HG03469 (cell line): ENCODE measurements around the gene NSRP1.
"Not testable (repeated sequence)": the region's sequence is repeated elsewhere in the genome, so short reads cannot be mapped to it uniquely, and the experiment has no call there.

ENCODE experiments used
- ATAC-seq: cut with Tn5 transposase; IDR thresholded peaks from one replicate; pipeline ENCODE4 v1.9.1; 2021; ENCODE audit warnings: mild to moderate bottlenecking, moderate library complexity, moderate number of reproducible peaks; ENCODE audit not compliant: unreplicated experiment

Gene NSRP1

GRCh38 chr17:30219833-30220232 lies 103.2 kb downstream of the NSRP1 start:
- ATAC-seq: no peak

- ATAC-seq: no peak
These were observed 103.8 kb downstream of the NSRP1 start for GRCh38 chr17:30220414-30220813.

- no peak for ATAC-seq
These were observed 104.7 kb downstream of the NSRP1 start for GRCh38 chr17:30221346-30221745.

GRCh38 chr17:30222251-30222650 lies 105.6 kb downstream of the NSRP1 start:
- ATAC-seq: no peak

GRCh38 chr17:30222721-30223175 lies 106.1 kb downstream of the NSRP1 start:
- ATAC-seq: no peak

GRCh38 chr17:30224419-30224960 lies 107.9 kb downstream of the NSRP1 start:
- no peak for ATAC-seq

- no peak for ATAC-seq
These were observed 108.5 kb downstream of the NSRP1 start for GRCh38 chr17:30225112-30225511.

- ATAC-seq: no peak
These were observed 109.4 kb downstream of the NSRP1 start for GRCh38 chr17:30225919-30226553.

GRCh38 chr17:30226878-30227277 lies 110.3 kb downstream of the NSRP1 start:
- ATAC-seq: no peak

GRCh38 chr17:30228011-30228410 lies 111.4 kb downstream of the NSRP1 start:
- no peak for ATAC-seq

- no peak for ATAC-seq
These were observed 112.4 kb downstream of the NSRP1 start for GRCh38 chr17:30229012-30229411.

- ATAC-seq: not testable (repeated sequence)
These were observed 113.4 kb downstream of the NSRP1 start for GRCh38 chr17:30230009-30230408.

GRCh38 chr17:30230596-30231125 lies 114.0 kb downstream of the NSRP1 start:
- ATAC-seq: no peak

GRCh38 chr17:30232015-30232823 lies 115.6 kb downstream of the NSRP1 start:
- no peak for ATAC-seq

GRCh38 chr17:30232824-30233427 lies 116.3 kb downstream of the NSRP1 start:
- no peak for ATAC-seq

- ATAC-seq: no peak
These were observed 117.7 kb downstream of the NSRP1 start for GRCh38 chr17:30234296-30234695.

GRCh38 chr17:30234964-30235363 lies 118.3 kb downstream of the NSRP1 start:
- ATAC-seq: no peak

GRCh38 chr17:30235386-30236296 lies 119.0 kb downstream of the NSRP1 start, which contains the start of gene SLC6A4:
Gene SLC6A4, minus strand, starts transcription at chr17:30235697. Its CDS starts 13,739 bp downstream, at chr17:30221958.
- ATAC-seq: no peak
